Glomerular visceral epithelial cell (primary cell): ENCODE data around the gene PRAMEF26.
"Not testable (repeated sequence)": the region's sequence is repeated elsewhere in the genome, so short reads cannot be mapped to it uniquely, and the experiment has no call there.

Experiments
- DNase-seq: peaks from one replicate; pipeline ENCODE4 v3.0.0-alpha.2; 2016; ENCODE audit errors: extremely low spot score

PRAMEF26 gene

GRCh38 chr1:13155909-13156308, at the start of gene PRAMEF26:
TSS of gene PRAMEF26 (minus strand) at chr1:13156009. CDS start at chr1:13153095, 2,914 bp downstream.
- DNase-seq, result not testable (repeated sequence)

GRCh38 chr1:13201309-13201708, 45.5 kb upstream of the PRAMEF26 start, which contains the start of gene PRAMEF13:
TSS of gene PRAMEF13 (minus strand) at chr1:13201409. CDS start at chr1:13199589, 1,820 bp downstream.
- DNase-seq, result not testable (repeated sequence)

- DNase-seq, result not testable (repeated sequence)
These were observed 15.7 kb upstream of the PRAMEF26 start, which contains the start of gene PRAMEF9 for GRCh38 chr1:13171548-13171947. TSS of gene PRAMEF9 (plus strand) at chr1:13171848. CDS start at chr1:13175281, 3,433 bp downstream.

GRCh38 chr1:13165531-13165930, 9.7 kb upstream of the PRAMEF26 start, which contains the start of gene HNRNPCL4:
TSS of gene HNRNPCL4 (minus strand) at chr1:13165631. CDS start at chr1:13165467, 164 bp downstream.
- not testable (repeated sequence) for DNase-seq

GRCh38 chr1:13116754-13117153, 39.1 kb downstream of the PRAMEF26 start, which contains the start of gene HNRNPCL2:
TSS of gene HNRNPCL2 (minus strand) at chr1:13116854. CDS start at chr1:13116400, 454 bp downstream.
- not testable (repeated sequence) for DNase-seq
